Neuronal stem cell (in vitro differentiated cells): ENCODE measurements around the gene LIMS4.
"Not testable (repeated sequence)": the region's sequence is repeated elsewhere in the genome, so short reads cannot be mapped to it uniquely, and the experiment has no call there.

Source experiments
- DNase-seq: peaks from one replicate; pipeline ENCODE4 v3.0.0-alpha.2; 2013; ENCODE audit warnings: low spot score
- H2AFZ ChIP-seq: one replicate; pipeline ENCODE4 v1.6.1; 2013; ENCODE audit warnings: mild to moderate bottlenecking, low read length, inconsistent platforms
- H2AK5ac ChIP-seq: 2 replicates; pipeline ENCODE4 v1.6.1; 2013; ENCODE audit warnings: low read depth, mild to moderate bottlenecking, inconsistent platforms, low read length, moderate library complexity, mixed read lengths
- H2BK120ac ChIP-seq: 2 replicates; pipeline ENCODE4 v1.6.1; 2013; ENCODE audit warnings: low read depth, mild to moderate bottlenecking, inconsistent platforms, low read length, moderate library complexity, mixed read lengths
- H2BK12ac ChIP-seq: one replicate; pipeline ENCODE4 v1.6.1; 2013; ENCODE audit warnings: low read length, inconsistent platforms
- H2BK15ac ChIP-seq: 2 replicates; pipeline ENCODE4 v1.6.1; 2013; ENCODE audit warnings: mild to moderate bottlenecking, low read length, inconsistent platforms, mixed read lengths
- H2BK5ac ChIP-seq: one replicate; pipeline ENCODE4 v1.6.1; 2013; ENCODE audit warnings: inconsistent platforms, mild to moderate bottlenecking, low read length, moderate library complexity
- H3K14ac ChIP-seq: one replicate; pipeline ENCODE4 v1.6.1; 2013; ENCODE audit warnings: low read length, inconsistent platforms
- H3K18ac ChIP-seq: 2 replicates; pipeline ENCODE4 v1.6.1; 2013; ENCODE audit warnings: low read length, inconsistent platforms
- H3K23ac ChIP-seq: 2 replicates; pipeline ENCODE4 v1.6.1; 2013; ENCODE audit warnings: low read depth, mild to moderate bottlenecking, mixed read lengths, low read length, inconsistent platforms; ENCODE audit not compliant: poor library complexity
- H3K27ac ChIP-seq: replicated peaks from 3 replicates; pipeline ENCODE4 v1.5.1; 2013; ENCODE audit warnings: low read length, inconsistent platforms
- H3K27me3 ChIP-seq, 3 experiments: 2 replicates each; pipeline ENCODE4 v1.6.1; 2013; ENCODE audit warnings: low read length in 3 of 3, mild to moderate bottlenecking in 2 of 3, inconsistent platforms in 1 of 3, low read depth in 1 of 3, mixed read lengths in 1 of 3, moderate library complexity in 1 of 3; ENCODE audit not compliant: control insufficient read depth in 3 of 3, insufficient read depth in 3 of 3
- H3K36me3 ChIP-seq, 2 donors: replicated peaks in 1 of 2; 2 replicates each; pipeline ENCODE4 v1.6.1; 2013; ENCODE audit warnings: low read length in 2 of 2; ENCODE audit not compliant: control insufficient read depth in 2 of 2, insufficient read depth in 2 of 2
- H3K4ac ChIP-seq: 2 replicates; pipeline ENCODE4 v1.6.1; 2013; ENCODE audit warnings: inconsistent platforms, mild to moderate bottlenecking, low read length, moderate library complexity
- H3K4me1 ChIP-seq, 2 donors: 1 replicate in 1 of 2; 2 replicates in 1 of 2; pipeline ENCODE4 v1.6.1; 2013; ENCODE audit warnings: low read length in 2 of 2, low read depth in 1 of 2; ENCODE audit not compliant: control insufficient read depth in 2 of 2, insufficient read depth in 1 of 2
- H3K4me2 ChIP-seq: one replicate; pipeline ENCODE4 v1.6.1; 2013; ENCODE audit warnings: mild to moderate bottlenecking, low read length, inconsistent platforms; ENCODE audit not compliant: insufficient read depth, poor library complexity, severe bottlenecking
- H3K4me3 ChIP-seq, 2 donors: 2 replicates each; pipeline ENCODE4 v1.5.1; 2013; ENCODE audit warnings: low read length in 2 of 2, mild to moderate bottlenecking in 2 of 2, inconsistent platforms in 1 of 2, moderate library complexity in 1 of 2
- H3K79me1 ChIP-seq: one replicate; pipeline ENCODE4 v1.6.1; 2013; ENCODE audit warnings: low read depth, mild to moderate bottlenecking, inconsistent platforms, low read length, moderate library complexity
- H3K9ac ChIP-seq: one replicate; pipeline ENCODE4 v1.6.1; 2013; ENCODE audit warnings: mild to moderate bottlenecking, low read depth, low read length, inconsistent platforms; ENCODE audit not compliant: poor library complexity
- H3K9me3 ChIP-seq, 2 donors: replicated peaks in 1 of 2; 2 replicates each; pipeline versions ENCODE3 to v1.6.1; 2013; ENCODE audit warnings: low read length in 2 of 2, mild to moderate bottlenecking in 2 of 2, inconsistent platforms in 1 of 2, low read depth in 1 of 2, mixed read lengths in 1 of 2, moderate library complexity in 1 of 2; ENCODE audit not compliant: control insufficient read depth in 2 of 2, insufficient read depth in 1 of 2
- H4K8ac ChIP-seq: one replicate; pipeline ENCODE4 v1.6.1; 2013; ENCODE audit warnings: low read depth, mild to moderate bottlenecking, inconsistent platforms, low read length, moderate library complexity
- H4K91ac ChIP-seq: one replicate; pipeline ENCODE4 v1.6.1; 2013; ENCODE audit warnings: low read length, low read depth, mild to moderate bottlenecking, inconsistent platforms; ENCODE audit not compliant: poor library complexity
- WGBS, 2 donors: extraction: QIAGEN DNeasy Blood & Tissue Kit; methylation state at CpG; one replicate each; pipeline ENCODE4 v1.1.7; 2013; ENCODE audit warnings: missing lambda C conversion rate in 2 of 2, mixed read lengths in 1 of 2; ENCODE audit not compliant: insufficient read length in 2 of 2, insufficient replicate concordance in 1 of 2; ENCODE audit errors: extremely low coverage in 2 of 2; 5-methylcytosine and 5-hydroxymethylcytosine counted together

The LIMS4 gene

GRCh38 chr2:110407142-110407541 is 65.5 kb downstream of the LIMS4 start:
- H3K79me1 ChIP-seq, H3K18ac ChIP-seq, H3K27me3 ChIP-seq, H2BK120ac ChIP-seq, H4K8ac ChIP-seq, H3K23ac ChIP-seq, H2AK5ac ChIP-seq, H2BK12ac ChIP-seq, H3K9me3 ChIP-seq, H3K4me3 ChIP-seq, H3K9ac ChIP-seq, H3K27ac ChIP-seq, H3K36me3 ChIP-seq, H3K4ac ChIP-seq, H2BK5ac ChIP-seq, H3K14ac ChIP-seq, DNase-seq, H3K4me2 ChIP-seq, H4K91ac ChIP-seq, H3K4me1 ChIP-seq, H2BK15ac ChIP-seq, H2AFZ ChIP-seq: not testable (repeated sequence)
- no CpG with 5 or more reads among the region's 1 CpG for WGBS, 2 donors

- H3K14ac ChIP-seq, H2AFZ ChIP-seq: not testable (repeated sequence)
Measured at GRCh38 chr2:110404988-110405387, 67.6 kb downstream of the LIMS4 start.

DNA sequence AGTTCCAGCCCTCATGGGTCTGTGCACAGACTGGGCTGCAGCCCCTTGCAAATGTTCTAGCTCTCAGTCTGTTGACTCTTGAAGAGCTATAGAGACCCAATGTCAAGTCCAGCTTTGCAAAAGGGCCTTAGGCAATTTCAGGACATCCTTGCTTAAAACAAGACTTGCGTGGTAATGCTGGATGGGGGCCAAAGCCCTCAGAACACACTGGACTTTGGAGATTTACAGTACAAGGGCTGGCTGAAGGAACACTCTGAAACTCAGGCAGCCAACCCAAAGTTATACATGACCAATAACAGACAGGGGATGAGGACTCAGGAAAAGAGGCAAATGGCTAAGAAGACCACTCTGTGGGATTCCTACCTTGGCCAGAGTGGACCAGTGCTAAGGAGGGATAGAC is 68.4 kb downstream of the LIMS4 start:
- not testable (repeated sequence) for H3K18ac ChIP-seq, H3K27me3 ChIP-seq, H3K27ac ChIP-seq, H3K4me3 ChIP-seq, H3K36me3 ChIP-seq, H3K4me2 ChIP-seq, H2AFZ ChIP-seq, H2AK5ac ChIP-seq, DNase-seq, H3K14ac ChIP-seq, H2BK15ac ChIP-seq, H2BK120ac ChIP-seq, H3K4ac ChIP-seq, H3K79me1 ChIP-seq, H2BK12ac ChIP-seq, H4K8ac ChIP-seq, H4K91ac ChIP-seq, H3K23ac ChIP-seq, H3K9me3 ChIP-seq, H2BK5ac ChIP-seq, H3K9ac ChIP-seq, H3K4me1 ChIP-seq
- no CpG with 5 or more reads among the region's 1 CpG for WGBS, 2 donors

More at GRCh38 chr2:110404988-110405387, 67.6 kb downstream of the LIMS4 start:
- H2BK5ac ChIP-seq, H3K4me2 ChIP-seq, H4K8ac ChIP-seq, H3K27ac ChIP-seq, DNase-seq, H3K9ac ChIP-seq, H2BK120ac ChIP-seq, H2BK15ac ChIP-seq, H3K23ac ChIP-seq, H3K4ac ChIP-seq, H3K4me1 ChIP-seq, H3K18ac ChIP-seq, H3K36me3 ChIP-seq, H3K79me1 ChIP-seq, H3K9me3 ChIP-seq, H2BK12ac ChIP-seq, H3K4me3 ChIP-seq, H4K91ac ChIP-seq, H2AK5ac ChIP-seq, H3K27me3 ChIP-seq: not testable (repeated sequence)
- WGBS, 2 donors = no CpG with 5 or more reads among the region's 2 CpGs

DNA sequence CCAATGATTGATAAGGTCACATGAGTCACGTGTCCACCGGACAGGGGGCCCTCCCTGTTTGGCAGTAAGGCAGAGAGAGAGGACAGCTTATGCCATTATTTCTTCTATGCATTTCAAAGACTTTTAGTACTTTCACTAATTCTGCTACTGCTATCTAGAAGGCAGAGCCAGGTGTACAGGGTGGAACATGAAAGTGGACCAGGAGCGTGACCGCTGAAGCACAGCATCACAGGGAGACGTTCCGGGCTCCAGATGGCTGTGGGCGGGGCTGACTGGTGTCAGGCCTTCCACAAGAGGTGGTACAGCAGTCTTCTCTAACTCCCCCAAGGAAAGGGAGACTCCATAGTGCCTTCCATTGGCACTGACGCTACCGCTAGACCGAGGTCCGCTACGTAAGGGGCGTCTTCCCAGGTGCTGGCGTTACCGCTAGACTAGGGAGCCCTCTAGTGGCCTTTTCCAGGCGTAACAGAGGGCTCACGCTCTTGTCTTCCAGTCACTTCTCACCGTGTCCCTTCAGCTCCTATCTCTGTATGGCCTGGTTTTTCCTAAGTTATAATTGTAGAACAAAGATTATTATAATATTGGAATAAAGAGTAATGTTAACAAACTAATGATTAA is 71.5 kb downstream of the LIMS4 start:
- not testable (repeated sequence) for H3K79me1 ChIP-seq, H3K9ac ChIP-seq, H3K9me3 ChIP-seq, H3K4me2 ChIP-seq, H3K14ac ChIP-seq, H3K4me1 ChIP-seq, H4K8ac ChIP-seq, H2AFZ ChIP-seq, H3K27me3 ChIP-seq, H2BK5ac ChIP-seq, H3K18ac ChIP-seq, H3K27ac ChIP-seq, H3K4me3 ChIP-seq, H2BK120ac ChIP-seq, H4K91ac ChIP-seq, H2BK12ac ChIP-seq, H2AK5ac ChIP-seq, H3K4ac ChIP-seq, DNase-seq, H2BK15ac ChIP-seq, H3K23ac ChIP-seq, H3K36me3 ChIP-seq
- WGBS, 2 donors = no CpG with 5 or more reads among the region's 18 CpGs
